ENCODE measurements around the gene IRAK2. TPM values are rescaled to one million over a fixed set of nuclear protein-coding genes. Genes with fewer than 3 reads are reported as not detected.

Gene IRAK2
- total RNA-seq, 1 experiment from 2014 or later, result 25.1 TPM

DNA sequence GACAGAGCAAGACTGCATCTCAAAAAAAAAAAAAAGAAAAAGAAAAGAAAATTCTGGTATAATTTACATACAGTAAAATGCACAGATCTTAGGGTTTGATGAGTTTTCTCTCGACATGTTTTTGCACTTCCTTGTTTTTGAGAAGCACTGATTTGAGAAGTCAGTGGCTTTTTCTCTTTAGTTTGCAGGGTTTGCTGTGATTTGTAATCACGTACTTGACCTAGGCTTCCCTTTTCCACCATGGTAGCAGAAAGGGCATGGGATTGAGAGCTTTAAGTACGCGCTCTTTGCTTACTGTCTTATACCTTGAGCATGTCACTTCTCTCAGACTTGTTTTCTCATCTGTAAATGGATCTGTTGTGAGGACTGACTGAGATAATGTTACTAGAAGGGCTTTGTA is 19.0 kb upstream of the IRAK2 start:
- H3K9me3 ChIP-seq (ENCODE audit: control insufficient read depth, insufficient read depth, low read depth, low read length), result no peaks in the 10 kb centered on the region
- no peak overlapping the region for H3K4me3 ChIP-seq (ENCODE audit: low read depth in 2 of 2, low read length in 2 of 2)
- H3K27me3 ChIP-seq (ENCODE audit: control insufficient read depth, insufficient read depth, low read length), result no peaks in the 10 kb centered on the region
- no peaks in the 10 kb centered on the region for H3K4me1 ChIP-seq (ENCODE audit: control insufficient read depth, insufficient read depth, low read length)
- H3K27ac ChIP-seq (ENCODE audit: low read length), result no peak overlapping the region
- intact Hi-C loops (cut with micrococcal nuclease; ENCODE audit: unreplicated experiment) (no loop called here), in situ Hi-C loops (cut with HindIII; ENCODE audit: low pct_unique_long_range_greater_than_20kb, low sequenced_read_pairs) (no loop called here)
- ChIA-PET POLR2A (interaction anchor here (0.6 kb wide), 2 partner anchors 10 to 1086 kb away, joined by 3 read pairs; no protein-coding TSS in a partner anchor), CTCF (no interaction called here)
- peaks cover 3% of the 10 kb centered on the region for H3K36me3 ChIP-seq (ENCODE audit: control insufficient read depth, insufficient read depth, low read length)
- no peak for DNase-seq (ENCODE audit: low read depth, low spot score)
- TF ChIP-seq, protein P1, sequence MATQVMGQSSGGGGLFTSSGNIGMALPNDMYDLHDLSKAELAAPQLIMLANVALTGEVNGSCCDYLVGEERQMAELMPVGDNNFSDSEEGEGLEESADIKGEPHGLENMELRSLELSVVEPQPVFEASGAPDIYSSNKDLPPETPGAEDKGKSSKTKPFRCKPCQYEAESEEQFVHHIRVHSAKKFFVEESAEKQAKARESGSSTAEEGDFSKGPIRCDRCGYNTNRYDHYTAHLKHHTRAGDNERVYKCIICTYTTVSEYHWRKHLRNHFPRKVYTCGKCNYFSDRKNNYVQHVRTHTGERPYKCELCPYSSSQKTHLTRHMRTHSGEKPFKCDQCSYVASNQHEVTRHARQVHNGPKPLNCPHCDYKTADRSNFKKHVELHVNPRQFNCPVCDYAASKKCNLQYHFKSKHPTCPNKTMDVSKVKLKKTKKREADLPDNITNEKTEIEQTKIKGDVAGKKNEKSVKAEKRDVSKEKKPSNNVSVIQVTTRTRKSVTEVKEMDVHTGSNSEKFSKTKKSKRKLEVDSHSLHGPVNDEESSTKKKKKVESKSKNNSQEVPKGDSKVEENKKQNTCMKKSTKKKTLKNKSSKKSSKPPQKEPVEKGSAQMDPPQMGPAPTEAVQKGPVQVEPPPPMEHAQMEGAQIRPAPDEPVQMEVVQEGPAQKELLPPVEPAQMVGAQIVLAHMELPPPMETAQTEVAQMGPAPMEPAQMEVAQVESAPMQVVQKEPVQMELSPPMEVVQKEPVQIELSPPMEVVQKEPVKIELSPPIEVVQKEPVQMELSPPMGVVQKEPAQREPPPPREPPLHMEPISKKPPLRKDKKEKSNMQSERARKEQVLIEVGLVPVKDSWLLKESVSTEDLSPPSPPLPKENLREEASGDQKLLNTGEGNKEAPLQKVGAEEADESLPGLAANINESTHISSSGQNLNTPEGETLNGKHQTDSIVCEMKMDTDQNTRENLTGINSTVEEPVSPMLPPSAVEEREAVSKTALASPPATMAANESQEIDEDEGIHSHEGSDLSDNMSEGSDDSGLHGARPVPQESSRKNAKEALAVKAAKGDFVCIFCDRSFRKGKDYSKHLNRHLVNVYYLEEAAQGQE (IDR thresholded peaks at IDR 0.05; ENCODE audit: insufficient read depth in 1 of 2, low read depth in 2 of 2, low read length in 1 of 2), result no peak
- TF ChIP-seq SIN3A (IDR thresholded peaks at IDR 0.05; ENCODE audit: borderline replicate concordance, insufficient read depth, low read depth, low read length), result no peak
- no peak for TF ChIP-seq CTCF (IDR thresholded peaks at IDR 0.05)
- no peak for TF ChIP-seq TCF7L2 (IDR thresholded peaks at IDR 0.05; ENCODE audit: low read depth, low read length)
- no peak for TF ChIP-seq POLR2AphosphoS5 (IDR thresholded peaks at IDR 0.05; ENCODE audit: low read depth, low read length)
- no peak for ATAC-seq
- BruUV-seq (replicated peaks), result no TSS peak

GRCh38 chr3:10149226-10149625 is 15.5 kb upstream of the IRAK2 start:
- Histone ChIP-seq H3K9me3 (ENCODE audit: control insufficient read depth, insufficient read depth, low read depth, low read length) (no peaks in the 10 kb centered on the region), H3K27ac (ENCODE audit: low read length) (no peak overlapping the region), H3K4me1 (ENCODE audit: control insufficient read depth, insufficient read depth, low read length) (no peaks in the 10 kb centered on the region), H3K27me3 (ENCODE audit: control insufficient read depth, insufficient read depth, low read length) (no peaks in the 10 kb centered on the region), H3K4me3 (ENCODE audit: low read depth in 2 of 2, low read length in 2 of 2) (no peak overlapping the region), H3K36me3 (ENCODE audit: control insufficient read depth, insufficient read depth, low read length) (peaks cover 8% of the 10 kb centered on the region)
- TF ChIP-seq TCF7L2 (IDR thresholded peaks at IDR 0.05; ENCODE audit: low read depth, low read length), result no peak
- ChIA-PET POLR2A (no interaction called here), CTCF (no interaction called here)
- ATAC-seq, result no peak
- no TSS peak for BruUV-seq (replicated peaks)
- in situ Hi-C loops (cut with HindIII; ENCODE audit: low pct_unique_long_range_greater_than_20kb, low sequenced_read_pairs) (no loop called here), intact Hi-C loops (cut with micrococcal nuclease; ENCODE audit: unreplicated experiment) (no loop called here)
- DNase-seq (ENCODE audit: low read depth, low spot score), result no peak

DNA sequence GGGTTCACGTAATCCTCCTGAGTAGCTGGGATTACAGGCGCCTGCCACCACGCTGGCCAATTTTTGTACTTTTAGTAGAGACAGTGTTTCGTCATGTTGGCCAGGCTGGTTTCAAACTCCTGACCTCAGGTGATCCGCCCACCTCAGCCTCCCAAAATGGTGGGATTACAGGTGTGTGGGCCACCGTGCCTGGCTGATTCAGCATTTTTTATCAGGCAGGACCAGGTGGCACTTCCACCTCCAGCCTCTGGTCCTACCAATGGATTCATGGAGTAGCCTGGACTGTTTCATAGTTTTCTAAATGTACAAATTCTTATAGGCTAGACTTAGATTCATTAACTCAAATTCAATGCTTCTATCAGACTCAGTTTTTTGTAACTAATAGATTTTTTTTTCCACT is 13.7 kb upstream of the IRAK2 start:
- POLR2A ChIA-PET, result no interaction called here
- H3K9me3 ChIP-seq (ENCODE audit: control insufficient read depth, insufficient read depth, low read depth, low read length), result no peaks in the 10 kb centered on the region
- no peak for DNase-seq (ENCODE audit: low read depth, low spot score)
- in situ Hi-C loops (cut with HindIII; ENCODE audit: low pct_unique_long_range_greater_than_20kb, low sequenced_read_pairs) (no loop called here), intact Hi-C loops (cut with micrococcal nuclease; ENCODE audit: unreplicated experiment) (no loop called here)
- no peak overlapping the region for H3K4me3 ChIP-seq (ENCODE audit: low read depth in 2 of 2, low read length in 2 of 2)
- ATAC-seq, result no peak
- TF ChIP-seq TCF7L2 (IDR thresholded peaks at IDR 0.05; ENCODE audit: low read depth, low read length) (no peak), SIN3A (IDR thresholded peaks at IDR 0.05; ENCODE audit: borderline replicate concordance, insufficient read depth, low read depth, low read length) (no peak), CTCF (IDR thresholded peaks at IDR 0.05) (no peak), POLR2AphosphoS5 (IDR thresholded peaks at IDR 0.05; ENCODE audit: low read depth, low read length) (no peak)
- TF ChIP-seq, protein P1 (IDR thresholded peaks at IDR 0.05; ENCODE audit: insufficient read depth in 1 of 2, low read depth in 2 of 2, low read length in 1 of 2), result no peak
- no peak overlapping the region for H3K27ac ChIP-seq (ENCODE audit: low read length)
- no peaks in the 10 kb centered on the region for H3K4me1 ChIP-seq (ENCODE audit: control insufficient read depth, insufficient read depth, low read length)
- H3K36me3 ChIP-seq (ENCODE audit: control insufficient read depth, insufficient read depth, low read length), result peaks cover 8% of the 10 kb centered on the region
- H3K27me3 ChIP-seq (ENCODE audit: control insufficient read depth, insufficient read depth, low read length), result no peaks in the 10 kb centered on the region
- CTCF ChIA-PET, result no interaction called here
- no TSS peak for BruUV-seq (replicated peaks)

Measured in Panc1 (cell line).